ENCODE measurements around the gene KCNN2.

DNA sequence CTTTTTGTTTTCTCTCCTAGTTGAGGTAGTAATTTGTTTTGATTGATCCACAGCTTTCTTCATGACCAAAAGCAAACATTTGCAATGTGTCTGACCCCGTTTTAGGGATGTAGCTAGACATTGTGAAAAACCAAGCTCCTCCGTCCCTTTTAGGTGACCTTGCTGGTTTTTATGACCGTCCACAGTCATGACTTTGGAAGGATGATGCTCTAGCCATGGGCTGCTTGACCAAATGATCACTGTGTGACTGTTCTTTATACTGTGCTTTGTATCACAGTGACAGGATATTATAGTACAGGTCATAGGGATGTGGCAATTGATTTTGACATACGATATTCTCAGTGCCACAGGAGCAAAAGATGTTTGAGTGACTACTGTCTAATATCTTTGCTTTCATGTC lies 54.4 kb downstream of the KCNN2 start:
- TF ChIP-seq CTCF (conservative IDR thresholded peaks at IDR 0.05; ENCODE audit: low read depth, low read length) (no peak), EZH2 (IDR thresholded peaks at IDR 0.05; ENCODE audit: borderline replicate concordance, low read depth, low read length, poor library complexity, severe bottlenecking) (no peak)
